Sciatic nerve (tissue), 2 donors: ENCODE measurements around the gene SGF29. TPM values are rescaled to one million over a fixed set of nuclear protein-coding genes. Genes with fewer than 3 reads are reported as not detected.
"Not testable (repeated sequence)": the region's sequence is repeated elsewhere in the genome, so short reads cannot be mapped to it uniquely, and the experiment has no call there.

Experiments
- ATAC-seq: fragments of 200-7000 bp; cut with Tn5 transposase; one replicate; pipeline ENCODE4 v1.9.1; 2020; ENCODE audit warnings: mild to moderate bottlenecking, moderate library complexity
- DNase-seq: peaks from one replicate; pipeline ENCODE4 v3.0.0-alpha.2; 2020; ENCODE audit warnings: low spot score
- intact Hi-C: fragments of 100-400 bp; cut with DNase I; formaldehyde crosslinking; loops from one replicate; pipeline ENCODE4 v1.14.2; 2022
- total RNA-seq: library from RNA; stranded (reverse); fragmentation: NEBNext Ultra II Directional; extraction: Animal tissue kit (Norgen Biotek cat#: 25700); gene quantifications from one replicate; pipeline ENCODE4 v1.2.1, GENCODE V29; 2021
- donor health status: DM: no; HTN: no; CAD: no.
- donor health status: DM: no; HTN: no; CAD: no.

SGF29 gene
- total RNA-seq, 1 donor from 2014 or later: 30.9 TPM

DNA sequence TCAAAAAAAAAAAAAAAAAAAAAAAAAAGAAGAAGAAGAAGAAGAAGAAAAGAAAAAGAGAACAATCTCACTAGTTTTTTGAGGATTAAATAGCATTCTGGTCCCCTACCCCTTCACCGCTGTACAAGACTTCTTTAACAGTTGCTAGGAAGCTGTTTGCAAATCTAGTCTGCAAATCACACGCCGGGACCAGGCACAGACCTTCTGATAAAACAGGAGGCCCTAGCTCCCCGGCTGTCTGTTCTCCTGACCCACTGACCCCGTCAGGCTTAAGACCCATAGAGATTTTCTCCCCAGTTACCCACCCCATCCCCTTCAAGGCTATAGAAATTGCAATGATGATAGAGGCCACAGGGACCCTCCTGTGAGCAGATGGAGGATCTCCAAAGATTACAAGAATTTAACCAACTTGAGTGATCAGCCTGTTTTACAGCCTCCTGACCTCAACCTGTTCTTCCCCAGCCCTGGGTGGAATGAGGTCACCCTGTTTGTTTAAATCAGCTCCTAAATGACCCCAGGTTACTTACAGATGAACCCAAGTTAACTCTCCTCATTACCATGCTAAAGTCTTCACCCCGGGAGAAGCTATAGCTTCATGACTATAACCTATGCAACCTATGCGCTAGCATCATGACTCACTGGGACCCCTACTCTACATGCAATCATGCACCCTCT, 67.9 kb downstream of the SGF29 start:
- ATAC-seq (no peak), DNase-seq (no peak)
- intact Hi-C loops: no loop called here

DNA sequence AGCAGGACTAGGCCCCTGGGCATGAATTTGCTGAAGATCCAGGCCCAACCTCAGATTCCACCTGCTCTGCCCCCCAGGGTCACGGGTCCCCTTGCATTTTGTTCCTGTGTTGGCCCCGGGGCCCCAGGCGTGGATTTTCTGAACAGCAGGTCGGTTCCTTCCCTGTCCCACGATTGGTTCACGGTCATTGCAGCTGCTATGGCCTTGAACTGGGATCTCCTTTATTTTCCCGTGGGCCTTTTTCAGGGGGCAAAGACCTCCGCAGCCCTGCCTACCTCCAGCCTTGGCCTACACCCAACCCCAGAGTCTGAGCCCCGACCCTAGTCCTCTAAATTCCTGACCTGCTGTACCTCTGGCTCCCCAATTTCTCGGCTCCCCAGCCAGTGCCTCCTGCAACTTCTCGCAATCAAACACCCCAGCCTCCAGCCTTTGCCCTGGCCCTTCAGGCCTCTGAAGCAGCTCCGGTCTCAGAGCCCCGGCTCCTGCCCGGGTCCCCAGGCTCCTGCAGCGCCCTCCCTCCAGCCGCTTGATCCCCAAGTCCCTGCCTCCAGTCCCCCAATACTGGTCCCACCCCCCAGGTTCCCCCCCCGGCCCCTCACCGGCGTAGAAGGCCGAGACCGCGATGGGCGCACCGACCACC, 68.9 kb downstream of the SGF29 start:
- peak; percentile 61 for ATAC-seq
- DNase-seq, intact Hi-C loops: not testable (repeated sequence)

DNA sequence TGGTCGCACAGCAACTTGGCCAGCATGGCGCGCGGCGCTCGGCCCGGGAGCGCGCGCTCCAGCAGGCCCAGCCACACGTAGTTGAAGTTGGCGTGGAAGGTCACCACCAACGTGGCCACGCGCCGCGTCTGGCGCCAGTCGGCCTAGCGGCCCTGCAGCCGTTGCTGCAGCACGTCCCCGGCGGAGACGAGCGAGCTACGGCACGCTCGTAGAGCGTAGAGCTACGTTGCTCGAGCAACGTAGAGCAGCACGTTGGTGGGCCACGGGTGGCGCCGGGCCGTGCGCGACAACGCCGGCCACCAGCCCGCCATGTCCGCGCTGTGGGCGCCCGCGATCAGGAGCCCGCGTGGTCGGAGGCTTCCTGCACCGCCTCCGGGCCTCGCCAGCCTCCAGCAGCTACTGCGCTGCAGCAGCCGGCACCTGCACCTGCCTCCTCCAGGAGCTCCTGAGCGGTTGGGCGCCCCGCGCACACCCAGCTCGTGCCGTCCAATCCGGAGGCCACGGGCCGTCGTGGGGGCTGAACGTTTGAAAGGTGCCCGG, 69.5 kb downstream of the SGF29 start:
- ATAC-seq: peak; percentile 90
- intact Hi-C loops: no loop called here
- no peak for DNase-seq

DNA sequence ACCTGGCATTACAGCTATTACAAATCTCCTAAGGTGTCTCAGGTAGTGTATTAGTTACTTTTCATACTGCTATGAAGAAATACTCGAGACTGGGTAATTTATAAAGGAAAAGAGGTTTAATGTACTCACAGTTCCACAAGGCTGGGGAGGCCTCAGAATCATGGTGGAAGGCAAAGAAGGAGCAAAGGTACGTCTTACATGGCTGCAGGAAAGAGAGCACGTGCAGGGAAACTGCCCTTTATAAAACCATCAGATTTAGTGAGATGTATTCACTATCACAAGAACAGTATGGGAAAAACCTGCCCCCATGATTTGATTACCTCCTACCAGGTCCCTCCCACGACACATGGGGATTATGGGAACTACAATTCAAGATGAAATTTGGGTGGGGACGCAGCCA, 77.2 kb downstream of the SGF29 start:
- intact Hi-C loops, DNase-seq, ATAC-seq: not testable (repeated sequence)

DNA sequence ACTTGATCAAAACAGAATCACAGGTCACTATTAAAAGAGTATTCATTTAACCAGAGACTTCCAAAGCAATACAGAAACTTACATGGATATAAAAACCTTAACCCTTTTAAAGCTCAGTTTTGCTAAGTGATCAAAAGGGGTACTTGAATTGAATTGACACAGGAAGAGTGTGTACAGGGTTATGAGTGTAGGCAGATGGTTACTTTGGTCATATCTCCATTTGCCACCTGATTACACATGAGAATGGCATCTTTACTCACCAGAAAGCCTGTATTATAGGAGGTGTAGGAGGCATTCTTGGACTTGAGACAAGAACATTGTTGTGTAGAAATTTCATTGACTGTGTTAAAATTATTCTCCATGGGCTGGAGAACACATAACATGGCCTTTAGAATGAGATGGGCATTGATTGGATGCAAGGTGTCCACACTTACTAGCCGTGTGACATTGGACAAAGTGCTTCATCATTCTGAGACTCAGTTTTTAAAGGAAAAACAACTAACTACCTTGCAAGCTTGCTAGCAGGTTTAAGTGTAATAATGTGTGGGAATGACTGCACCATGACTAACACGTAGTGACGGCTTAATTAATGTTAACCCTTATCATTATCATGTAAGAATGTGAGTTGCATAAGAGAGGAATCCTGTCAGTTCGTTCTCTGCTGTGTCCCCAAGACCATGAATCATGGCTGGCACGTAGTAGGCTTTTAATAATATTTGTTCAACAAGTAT, 82.5 kb downstream of the SGF29 start:
- DNase-seq, ATAC-seq, intact Hi-C loops: not testable (repeated sequence)

DNA sequence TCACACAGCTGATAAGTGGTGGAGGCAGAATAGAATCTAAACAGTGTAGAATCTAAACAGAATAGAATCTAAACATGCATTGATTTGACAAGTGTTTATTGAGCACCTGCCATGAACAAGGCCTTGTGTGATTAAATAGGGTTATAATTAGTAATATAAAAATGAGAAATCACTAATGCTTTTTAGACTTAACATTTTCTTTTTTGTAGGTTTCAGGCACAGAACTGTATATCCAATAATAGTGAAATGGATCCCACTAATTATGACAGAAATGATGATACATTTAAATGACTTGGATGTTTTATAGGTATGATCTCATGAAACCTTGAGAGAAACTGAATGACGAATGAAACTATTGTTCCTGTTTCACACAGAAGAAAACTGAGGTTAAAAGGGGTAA, 84.0 kb downstream of the SGF29 start, which contains the start of gene NPIPB8:
Gene NPIPB8, plus strand, starts transcription at position 301 of the 400 bp plus-strand sequence. CDS start 296 bp downstream, outside the sequence.
- DNase-seq, intact Hi-C loops, ATAC-seq: not testable (repeated sequence)

DNA sequence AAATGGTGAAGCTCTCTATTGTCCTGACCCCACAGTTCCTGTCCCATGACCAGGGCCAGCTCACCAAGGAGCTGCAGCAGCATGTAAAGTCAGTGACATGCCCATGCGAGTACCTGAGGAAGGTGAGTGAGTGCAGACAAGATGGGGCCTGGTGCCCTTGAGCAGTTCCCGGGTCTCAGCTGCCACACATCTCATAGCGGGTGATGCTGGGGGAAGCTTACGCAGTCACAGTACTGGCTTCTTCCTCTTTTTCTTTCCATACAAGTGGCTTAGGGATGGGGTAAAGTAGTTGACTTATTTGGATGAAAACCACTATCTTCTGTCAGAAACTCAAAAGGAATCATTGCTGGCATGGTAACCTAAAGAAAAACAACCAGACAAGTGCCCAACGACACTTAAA, 84.6 kb downstream of the SGF29 start:
- intact Hi-C loops, ATAC-seq, DNase-seq: not testable (repeated sequence)

DNA sequence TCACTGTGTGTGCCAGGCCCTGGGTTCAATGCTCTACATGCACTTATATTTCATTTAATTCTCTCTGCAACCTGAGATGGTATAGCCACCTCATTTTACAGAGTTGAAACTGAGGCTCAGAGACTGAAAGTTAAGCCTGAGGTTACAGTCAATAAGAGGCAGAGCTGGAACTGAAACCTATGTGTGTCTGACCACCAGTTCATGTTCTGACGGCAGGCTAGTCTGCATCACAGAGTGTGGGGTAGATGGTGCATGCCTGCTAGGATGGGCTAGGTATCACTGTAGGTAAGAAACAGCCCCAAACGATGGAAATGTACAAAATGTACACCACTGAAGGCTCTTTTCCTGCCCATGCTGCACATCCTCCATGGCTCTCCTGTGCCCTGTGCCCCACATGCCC, 86.2 kb downstream of the SGF29 start:
- intact Hi-C loops, ATAC-seq, DNase-seq: not testable (repeated sequence)

Other genes starting within 250 kb of the SGF29 start
- gene NPIPB6, start 190.4 kb upstream of the SGF29 start, total RNA-seq: 8.5 TPM
- gene EIF3CL, start 150.1 kb upstream of the SGF29 start, total RNA-seq: 49.8 TPM
- gene NPIPB7, start 81.6 kb upstream of the SGF29 start, total RNA-seq: not detected
- 26.8 TPM for gene CLN3, start 61.8 kb upstream of the SGF29 start, total RNA-seq
- 2.9 TPM for gene APOBR, start 59.3 kb upstream of the SGF29 start, total RNA-seq
- gene IL27, start 47.1 kb upstream of the SGF29 start, total RNA-seq: not detected
- gene NUPR1, start 14.9 kb upstream of the SGF29 start, total RNA-seq: 99.3 TPM
- 4.5 TPM for gene SULT1A2, start 43.1 kb downstream of the SGF29 start, total RNA-seq
- gene SULT1A1, start 56.1 kb downstream of the SGF29 start, total RNA-seq: 40.0 TPM
- 7.5 TPM for gene NPIPB8, start 84.1 kb downstream of the SGF29 start, total RNA-seq
- 306 TPM for gene EIF3C, start 157.5 kb downstream of the SGF29 start, total RNA-seq
- gene NPIPB9, start 197.9 kb downstream of the SGF29 start, total RNA-seq: 1.6 TPM